Measurements from ENCODE around the gene DTX2. TPM values are rescaled to one million over a fixed set of nuclear protein-coding genes. Genes with fewer than 3 reads are reported as not detected.
"Not testable (repeated sequence)": the region's sequence is repeated elsewhere in the genome, so short reads cannot be mapped to it uniquely, and the experiment has no call there.

Gene DTX2
- total RNA-seq, 1 experiment from 2014 or later, result 51.7 TPM

- no peak for TF ChIP-seq CTCF (IDR thresholded peaks at IDR 0.05; ENCODE audit: unreplicated experiment)
- BruUV-seq (replicated peaks), result no TSS peak
- intact Hi-C loops (cut with micrococcal nuclease; ENCODE audit: unreplicated experiment), result no loop called here
- Mint-ChIP-seq H3K27ac (ENCODE audit: unreplicated experiment) (no peak within 1 kb of the TSS), H3K4me1 (ENCODE audit: low read depth, unreplicated experiment) (no peaks in the 10 kb centered on the region), H3K27me3 (ENCODE audit: unreplicated experiment) (no peaks in the 10 kb centered on the region), H3K4me3 (ENCODE audit: low read depth, unreplicated experiment) (no peak within 1 kb of the TSS), H3K36me3 (ENCODE audit: insufficient read depth, unreplicated experiment) (peaks cover 23% of the 10 kb centered on the region), H3K9me3 (ENCODE audit: low read depth, unreplicated experiment) (no peaks in the 10 kb centered on the region)
- CTCF ChIA-PET, result no interaction called here
- peak; percentile 63 for DNase-seq
Observed at GRCh38 chr7:76509931-76510877, 48.7 kb downstream of the DTX2 start, which contains the start of gene UPK3B. TSS of gene UPK3B (plus strand) at chr7:76510552. CDS start at chr7:76510653, 101 bp downstream.

- Mint-ChIP-seq H3K36me3 (ENCODE audit: insufficient read depth, unreplicated experiment) (peaks cover 18% of the 10 kb centered on the region), H3K4me3 (ENCODE audit: low read depth, unreplicated experiment) (peak overlapping the region; percentile 17)
- BruUV-seq (replicated peaks); CTCF ChIA-PET; H3K27me3 Mint-ChIP-seq (ENCODE audit: unreplicated experiment); H3K27ac Mint-ChIP-seq (ENCODE audit: unreplicated experiment); H3K4me1 Mint-ChIP-seq (ENCODE audit: low read depth, unreplicated experiment); DNase-seq; intact Hi-C loops (cut with micrococcal nuclease; ENCODE audit: unreplicated experiment); H3K9me3 Mint-ChIP-seq (ENCODE audit: low read depth, unreplicated experiment): not testable (repeated sequence)
Observed at GRCh38 chr7:76511200-76511910, 49.8 kb downstream of the DTX2 start.

GRCh38 chr7:76511911-76512885 is 50.7 kb downstream of the DTX2 start:
- peaks cover 11% of the 10 kb centered on the region for H3K36me3 Mint-ChIP-seq (ENCODE audit: insufficient read depth, unreplicated experiment)
- intact Hi-C loops (cut with micrococcal nuclease; ENCODE audit: unreplicated experiment); BruUV-seq (replicated peaks); H3K4me1 Mint-ChIP-seq (ENCODE audit: low read depth, unreplicated experiment); H3K27me3 Mint-ChIP-seq (ENCODE audit: unreplicated experiment); H3K9me3 Mint-ChIP-seq (ENCODE audit: low read depth, unreplicated experiment); H3K27ac Mint-ChIP-seq (ENCODE audit: unreplicated experiment): not testable (repeated sequence)
- H3K4me3 Mint-ChIP-seq (ENCODE audit: low read depth, unreplicated experiment), result peak overlapping the region; percentile 17
- DNase-seq, result peak; percentile 34
- CTCF ChIA-PET, result interaction anchor here (0.6 kb wide), 1 partner anchor 1497 kb away, joined by 5 read pairs; no protein-coding TSS in a partner anchor

- CTCF ChIA-PET, result interaction anchor here (0.6 kb wide), 1 partner anchor 1496 kb away, joined by 5 read pairs; no protein-coding TSS in a partner anchor
- Mint-ChIP-seq H3K27ac (ENCODE audit: unreplicated experiment) (no peak overlapping the region), H3K4me3 (ENCODE audit: low read depth, unreplicated experiment) (no peak overlapping the region), H3K36me3 (ENCODE audit: insufficient read depth, unreplicated experiment) (peaks cover 9% of the 10 kb centered on the region), H3K27me3 (ENCODE audit: unreplicated experiment) (no peaks in the 10 kb centered on the region), H3K4me1 (ENCODE audit: low read depth, unreplicated experiment) (no peaks in the 10 kb centered on the region), H3K9me3 (ENCODE audit: low read depth, unreplicated experiment) (no peaks in the 10 kb centered on the region)
- no TSS peak for BruUV-seq (replicated peaks)
- DNase-seq, result peak; percentile 28
- intact Hi-C loops (cut with micrococcal nuclease; ENCODE audit: unreplicated experiment), result no loop called here
- peak; percentile 31 for TF ChIP-seq CTCF (IDR thresholded peaks at IDR 0.05; ENCODE audit: unreplicated experiment)
Observed at GRCh38 chr7:76512941-76513816, 51.7 kb downstream of the DTX2 start.
